Stomach (tissue), 9 donors: ENCODE data around the gene RAB3GAP1. TPM values are rescaled to one million over a fixed set of nuclear protein-coding genes. Genes with fewer than 3 reads are reported as not detected.

Source experiments
- DNase-seq, 2 donors: peaks; one replicate each; pipeline versions ENCODE4 v3.0.0 to v3.0.0-alpha.2; 2013 to 2019
- H3K27ac ChIP-seq, 5 donors: fragments of 200-600 bp in 4 of 5; sonication (generic) in 4 of 5; one replicate each; pipeline ENCODE4 v1.5.1; 2013 to 2019; ENCODE audit warnings: mild to moderate bottlenecking in 1 of 5, moderate library complexity in 1 of 5
- H3K27me3 ChIP-seq, 3 donors: fragments of 200-600 bp; sonication (generic); one replicate each; pipeline ENCODE4 v1.5.1; 2017 to 2019; ENCODE audit warnings: mixed run types in 1 of 3
- H3K36me3 ChIP-seq, 4 donors: fragments of 200-600 bp; sonication (generic); 1 replicate in 3 of 4; 2 replicates in 1 of 4; pipeline ENCODE4 v1.5.1; 2016 to 2019
- H3K4me1 ChIP-seq, 4 donors: fragments of 200-600 bp; sonication (generic); one replicate each; pipeline ENCODE4 v1.5.1; 2016 to 2019
- H3K4me3 ChIP-seq, 4 donors: fragments of 200-600 bp; sonication (generic) in 3 of 4; one replicate each; pipeline ENCODE4 v1.5.1; 2016 to 2019; ENCODE audit warnings: mild to moderate bottlenecking in 1 of 4
- H3K9me3 ChIP-seq, 4 donors: fragments of 200-600 bp; sonication (generic); one replicate each; pipeline ENCODE4 v1.5.1; 2016 to 2019
- EP300 ChIP-seq: sonication (generic); formaldehyde crosslinking; IDR thresholded peaks from one replicate; pipeline ENCODE4 v1.6.1; 2017; ENCODE audit warnings: antibody characterized with exemption
- POLR2A ChIP-seq, 4 donors: fragments of 450-650 bp; IDR thresholded peaks; one replicate each; pipeline ENCODE4 v1.6.1; 2016; ENCODE audit warnings: antibody characterized with exemption in 4 of 4, control low read depth in 2 of 4, mild to moderate bottlenecking in 1 of 4, moderate library complexity in 1 of 4
- POLR2AphosphoS5 ChIP-seq, 3 donors: sonication (generic); formaldehyde crosslinking; IDR thresholded peaks; one replicate each; pipeline ENCODE4 v1.6.1; 2016; ENCODE audit warnings: antibody characterized with exemption in 3 of 3
- WGBS, 5 donors: extraction: QIAGEN DNeasy Blood & Tissue Kit in 3 of 5; methylation state at CpG; one replicate each; pipeline versions ENCODE4 v1.1.5 to v1.1.7; 2013 to 2018; 5-methylcytosine and 5-hydroxymethylcytosine counted together
- intact Hi-C: fragments of 100-400 bp; cut with DNase I; formaldehyde crosslinking; loops from one replicate; pipeline ENCODE4 v1.15.1; 2023; ENCODE audit warnings: low total_unique reads
- polyA plus RNA-seq, 3 donors: library from polyadenylated mRNA; stranded (reverse); fragments of 200-250 nt; gene quantifications; one replicate each; pipeline ENCODE4 v1.2.3, GENCODE V29; 2013
- total RNA-seq, 5 donors: library from RNA; depleted of rRNA; stranded (reverse); fragments of >200 nt; gene quantifications; one replicate each; pipeline versions ENCODE4 v1.1.0 to v1.2.3, GENCODE V29; 2014 to 2016
- TF ChIP-seq, protein P1 (sequence below), 7 experiments: fragments of 450-650 bp in 4 of 7; fragments of 200-600 bp in 3 of 7; sonication (generic) in 3 of 7; IDR thresholded peaks; one replicate each; pipeline ENCODE4 v1.5.1; 2016 to 2019; ENCODE audit warnings: antibody characterized with exemption in 7 of 7, control low read depth in 2 of 7, mild to moderate bottlenecking in 1 of 7
- donor health status: healthy with polysubstance abuse.
- donor health status: Bipolar disorder and iron deficiency.
- donor health status: healthy.

RAB3GAP1 gene
- total and polyA plus RNA-seq, 8 donors, result 14.2 to 556 (median 32.1) TPM

DNA sequence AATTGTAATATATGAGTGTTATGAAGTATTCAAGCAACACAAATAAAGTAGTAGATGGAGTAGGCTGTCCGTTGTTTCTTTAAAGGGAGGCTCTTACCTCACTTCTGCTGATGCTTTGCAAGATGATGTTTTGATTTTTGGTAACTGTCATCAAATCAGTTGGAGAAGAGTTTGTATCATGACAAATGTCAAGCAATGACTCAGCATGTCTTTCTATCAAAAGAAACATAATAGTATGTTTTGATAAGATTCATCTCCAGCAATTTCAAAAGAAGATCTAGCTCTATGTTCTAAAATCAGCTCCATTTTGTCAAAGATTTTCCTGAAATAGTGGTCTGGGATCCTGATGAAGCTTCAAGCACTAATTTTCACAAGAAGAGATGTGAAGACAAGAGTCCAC lies 30.5 kb upstream of the RAB3GAP1 start:
- 76 to 98% (median 93%) methylated on average over 1 of the region's 1 CpG for WGBS, 5 donors
- no peak for TF ChIP-seq EP300
- no peak for TF ChIP-seq POLR2AphosphoS5 (IDR thresholded peaks at IDR 0.05)
- TF ChIP-seq POLR2A (IDR thresholded peaks at IDR 0.05), result no peak
- TF ChIP-seq, protein P1, sequence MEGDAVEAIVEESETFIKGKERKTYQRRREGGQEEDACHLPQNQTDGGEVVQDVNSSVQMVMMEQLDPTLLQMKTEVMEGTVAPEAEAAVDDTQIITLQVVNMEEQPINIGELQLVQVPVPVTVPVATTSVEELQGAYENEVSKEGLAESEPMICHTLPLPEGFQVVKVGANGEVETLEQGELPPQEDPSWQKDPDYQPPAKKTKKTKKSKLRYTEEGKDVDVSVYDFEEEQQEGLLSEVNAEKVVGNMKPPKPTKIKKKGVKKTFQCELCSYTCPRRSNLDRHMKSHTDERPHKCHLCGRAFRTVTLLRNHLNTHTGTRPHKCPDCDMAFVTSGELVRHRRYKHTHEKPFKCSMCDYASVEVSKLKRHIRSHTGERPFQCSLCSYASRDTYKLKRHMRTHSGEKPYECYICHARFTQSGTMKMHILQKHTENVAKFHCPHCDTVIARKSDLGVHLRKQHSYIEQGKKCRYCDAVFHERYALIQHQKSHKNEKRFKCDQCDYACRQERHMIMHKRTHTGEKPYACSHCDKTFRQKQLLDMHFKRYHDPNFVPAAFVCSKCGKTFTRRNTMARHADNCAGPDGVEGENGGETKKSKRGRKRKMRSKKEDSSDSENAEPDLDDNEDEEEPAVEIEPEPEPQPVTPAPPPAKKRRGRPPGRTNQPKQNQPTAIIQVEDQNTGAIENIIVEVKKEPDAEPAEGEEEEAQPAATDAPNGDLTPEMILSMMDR (IDR thresholded peaks at IDR 0.05), result no peak
- Histone ChIP-seq H3K27me3 (no peaks in the 10 kb centered on the region), H3K9me3 (no peaks in the 10 kb centered on the region), H3K27ac (no peak overlapping the region), H3K36me3 (no peaks in the 10 kb centered on the region), H3K4me3 (no peak overlapping the region), H3K4me1 (no peaks in the 10 kb centered on the region)
- intact Hi-C loops, result no loop called here
- DNase-seq, result no peak

DNA sequence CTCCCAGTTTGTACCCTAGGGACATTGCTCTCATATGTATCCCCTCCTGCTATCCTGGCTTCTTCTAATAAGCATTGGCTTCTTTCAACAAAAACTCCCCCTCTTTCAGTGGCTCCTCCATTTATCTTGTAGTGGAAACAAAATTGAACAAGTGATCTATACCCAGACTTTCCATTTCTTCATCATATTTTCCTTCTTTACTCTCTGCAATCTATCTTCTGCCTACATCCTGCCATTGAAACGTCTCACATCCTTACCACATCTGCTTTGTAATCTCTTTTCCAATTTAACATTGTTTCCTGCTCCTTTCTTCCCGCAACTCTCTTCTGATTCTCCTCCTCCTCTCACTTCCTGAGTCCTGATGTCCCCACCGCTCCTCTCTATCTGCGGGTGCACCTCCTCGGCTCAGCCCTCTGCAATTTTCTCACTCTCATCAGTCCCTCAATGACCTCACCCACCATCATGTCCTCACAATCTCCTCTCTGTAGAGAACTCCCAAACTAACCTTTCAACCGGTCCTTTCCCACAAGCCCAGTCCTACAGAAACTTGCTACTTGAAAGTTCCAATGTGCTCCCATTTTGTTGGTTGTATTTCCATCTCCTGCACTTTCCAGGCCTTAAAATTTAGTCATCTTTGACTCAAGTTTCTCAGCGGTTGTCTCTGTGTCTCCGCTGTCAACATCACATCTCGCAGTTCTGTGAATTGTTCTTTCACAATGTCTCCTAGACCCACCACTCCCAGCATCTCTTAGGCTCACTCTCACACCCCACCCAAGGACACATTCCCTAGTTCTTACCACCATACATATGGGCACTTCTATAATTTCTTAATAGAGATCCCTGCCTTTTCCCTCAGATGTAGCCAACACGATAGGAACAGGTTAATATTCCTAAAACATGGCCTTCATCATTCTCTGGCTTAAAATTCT lies 28.9 kb upstream of the RAB3GAP1 start:
- Histone ChIP-seq H3K4me3 (no peak overlapping the region), H3K27ac (no peak overlapping the region), H3K4me1 (no peaks in the 10 kb centered on the region), H3K9me3 (no peaks in the 10 kb centered on the region), H3K27me3 (no peaks in the 10 kb centered on the region), H3K36me3 (no peaks in the 10 kb centered on the region)
- WGBS, 5 donors, result 72 to 89% (median 86%) methylated on average over 10 of the region's 10 CpGs
- intact Hi-C loops, result no loop called here
- TF ChIP-seq EP300 (no peak), POLR2A (IDR thresholded peaks at IDR 0.05) (no peak)
- TF ChIP-seq, protein P1 (IDR thresholded peaks at IDR 0.05), result no peak
- no peak for DNase-seq

DNA sequence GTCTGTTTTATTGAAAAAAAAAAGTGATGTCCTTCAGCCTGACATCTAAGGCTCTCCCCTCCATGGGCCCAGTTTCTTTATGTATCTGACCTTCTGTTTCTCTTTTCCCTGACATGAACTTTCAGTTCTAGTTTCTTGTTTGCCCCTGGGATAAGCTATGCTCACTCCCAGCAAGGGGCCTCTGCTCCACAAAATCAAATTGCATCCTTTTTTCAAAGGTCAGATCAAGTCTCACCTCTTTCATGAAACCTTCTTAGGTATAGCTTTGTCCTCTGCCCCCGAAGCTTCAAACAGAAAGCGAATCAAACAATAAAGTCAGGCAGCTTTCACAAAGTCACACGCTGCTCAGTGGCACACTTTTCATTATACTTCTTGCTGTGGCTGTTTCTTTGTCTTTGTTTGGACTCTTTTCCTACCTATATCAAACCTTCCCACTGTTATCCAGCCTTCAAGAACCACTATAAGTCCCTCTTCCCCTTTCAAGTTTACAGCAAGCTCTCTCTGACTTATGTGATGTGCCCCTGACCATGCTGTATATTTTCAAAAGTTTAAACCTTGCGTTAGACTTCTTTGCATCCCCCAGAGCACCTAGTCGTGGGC lies 28.1 kb upstream of the RAB3GAP1 start:
- DNase-seq, result no peak
- H3K27me3 ChIP-seq, result no peaks in the 10 kb centered on the region
- no peaks in the 10 kb centered on the region for H3K9me3 ChIP-seq
- H3K4me3 ChIP-seq, result no peak overlapping the region
- WGBS, 5 donors, result 84 to 92% (median 89%) methylated on average over 5 of the region's 5 CpGs
- no peaks in the 10 kb centered on the region for H3K36me3 ChIP-seq
- intact Hi-C loops, result no loop called here
- TF ChIP-seq POLR2A (IDR thresholded peaks at IDR 0.05) (no peak), POLR2AphosphoS5 (IDR thresholded peaks at IDR 0.05) (no peak), EP300 (no peak)
- TF ChIP-seq, protein P1 (IDR thresholded peaks at IDR 0.05), result no peak
- H3K4me1 ChIP-seq, result no peaks in the 10 kb centered on the region
- H3K27ac ChIP-seq, result no peak overlapping the region

DNA sequence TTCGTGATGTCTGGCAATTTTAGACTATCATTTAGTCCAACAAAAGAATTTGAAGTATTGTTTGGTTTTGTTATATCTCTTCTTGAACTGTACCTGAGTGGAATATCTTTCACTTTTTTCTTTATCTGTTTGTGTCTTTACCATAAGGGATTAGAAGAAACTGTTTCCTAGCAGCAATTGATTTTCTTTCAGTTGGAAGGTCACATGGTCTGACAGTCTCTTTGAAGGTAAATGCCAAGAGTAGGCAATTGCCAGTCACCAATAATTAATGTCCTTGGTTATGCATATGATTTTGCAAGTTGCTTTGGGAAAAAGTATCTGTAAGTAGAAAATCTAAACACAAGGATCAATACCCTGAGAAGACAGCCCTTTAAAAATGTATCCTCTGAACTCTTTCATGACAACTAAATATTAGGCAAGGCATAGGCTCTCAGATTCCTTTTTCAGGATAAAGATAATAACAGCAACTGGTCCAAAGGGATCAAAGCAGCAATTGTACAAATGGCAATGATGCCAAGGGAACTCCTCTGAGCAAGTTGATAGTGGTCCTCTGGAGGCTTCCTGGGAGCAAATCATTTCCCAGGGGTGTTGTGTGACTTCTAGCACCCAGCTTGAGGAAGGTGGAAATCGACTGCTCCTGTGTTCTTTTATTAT lies 22.5 kb upstream of the RAB3GAP1 start:
- DNase-seq, result no peak
- 46 to 80% (median 67%) methylated on average over 2 of the region's 2 CpGs for WGBS, 5 donors

More for the DNA sequence above, 22.5 kb upstream of the RAB3GAP1 start:
- H3K36me3 ChIP-seq, result no peaks in the 10 kb centered on the region
- H3K9me3 ChIP-seq, result no peaks in the 10 kb centered on the region
- H3K27ac ChIP-seq, result no peak overlapping the region
- intact Hi-C loops, result no loop called here
- no peaks in the 10 kb centered on the region for H3K27me3 ChIP-seq
- H3K4me1 ChIP-seq, result no peaks in the 10 kb centered on the region
- no peak for TF ChIP-seq POLR2A (IDR thresholded peaks at IDR 0.05)
- TF ChIP-seq, protein P1 (IDR thresholded peaks at IDR 0.05), result no peak
- TF ChIP-seq POLR2AphosphoS5 (IDR thresholded peaks at IDR 0.05), result no peak
- no peak for TF ChIP-seq EP300
- no peak overlapping the region for H3K4me3 ChIP-seq
